Lower leg skin (tissue), 4 donors: ENCODE results near the gene ZGLP1. TPM values are rescaled to one million over a fixed set of nuclear protein-coding genes. Genes with fewer than 3 reads are reported as not detected.

Experiments
- DNase-seq, 2 donors: peaks; one replicate each; pipeline ENCODE4 v3.0.0-alpha.2; 2019; ENCODE audit warnings: low spot score in 2 of 2
- H3K4me3 ChIP-seq: fragments of 200-600 bp; sonication (generic); 2 replicates; pipeline ENCODE4 v1.5.1; 2017; ENCODE audit warnings: mild to moderate bottlenecking, low read depth; ENCODE audit not compliant: poor library complexity, severe bottlenecking
- CTCF ChIP-seq, 3 donors: fragments of 450-650 bp; IDR thresholded peaks; one replicate each; pipeline ENCODE4 v1.5.1; 2016; ENCODE audit warnings: antibody characterized with exemption in 3 of 3, mild to moderate bottlenecking in 3 of 3, moderate library complexity in 2 of 3
- POLR2A ChIP-seq, 2 donors: fragments of 450-650 bp; IDR thresholded peaks; one replicate each; pipeline ENCODE4 v1.6.1; 2016 to 2017; ENCODE audit warnings: antibody characterized with exemption in 2 of 2, mild to moderate bottlenecking in 1 of 2, moderate library complexity in 1 of 2
- WGBS, 2 donors: methylation state at CpG; one replicate each; pipeline ENCODE4 v1.1.5; 2018; 5-methylcytosine and 5-hydroxymethylcytosine counted together
- intact Hi-C: fragments of 100-400 bp; cut with DNase I; formaldehyde crosslinking; loops from one replicate; pipeline ENCODE4 v1.15.0; 2023; ENCODE audit warnings: low total_unique reads
- total RNA-seq, 4 donors: library from RNA; depleted of rRNA; stranded (reverse); fragments of >200 nt; gene quantifications; one replicate each; pipeline ENCODE4 v1.1.0, GENCODE V29; 2016

Gene ZGLP1
- total RNA-seq, 4 donors from 2014 or later: 2.2 to 3.8 (median 2.8) TPM; not detected in 1

GRCh38 chr19:10335352-10335985 lies 25.9 kb upstream of the ZGLP1 start:
- TF ChIP-seq CTCF (IDR thresholded peaks at IDR 0.05) (no peak), POLR2A (IDR thresholded peaks at IDR 0.05) (no peak)
- DNase-seq: no peak
- intact Hi-C loops: no loop called here
- no peak overlapping the region for H3K4me3 ChIP-seq
- 66 to 73% methylated on average over 14 to 18 of the region's 26 CpGs for WGBS, 2 donors

GRCh38 chr19:10334588-10335351 lies 25.2 kb upstream of the ZGLP1 start:
- H3K4me3 ChIP-seq: peak overlapping the region; percentile 21
- 11 to 28% methylated on average over 44 to 49 of the region's 59 CpGs for WGBS, 2 donors
- no peak for TF ChIP-seq POLR2A (IDR thresholded peaks at IDR 0.05)
- TF ChIP-seq CTCF (IDR thresholded peaks at IDR 0.05): no peak
- DNase-seq: peak; percentile 90 to 99
- intact Hi-C loops: loop anchor here (5.0 kb wide), 1 partner anchor 1887 kb away; no protein-coding TSS in a partner anchor

- intact Hi-C loops: loop anchor here (5.0 kb wide), 1 partner anchor 1887 kb away; no protein-coding TSS in a partner anchor
- H3K4me3 ChIP-seq: peak overlapping the region; percentile 21
- peak in 1 of 2 donors; percentile 22 for DNase-seq
- 13 to 15% methylated on average over 39 to 42 of the region's 44 CpGs for WGBS, 2 donors
- TF ChIP-seq POLR2A (IDR thresholded peaks at IDR 0.05) (no peak), CTCF (IDR thresholded peaks at IDR 0.05) (no peak)
These were observed 24.4 kb upstream of the ZGLP1 start for GRCh38 chr19:10333758-10334587.

- intact Hi-C loops: loop anchor here (5.0 kb wide), 1 partner anchor 1886 kb away; no protein-coding TSS in a partner anchor
- peak within 1 kb of the TSS; percentile 65 for H3K4me3 ChIP-seq
- 1% methylated on average over 30 to 74 of the region's 82 CpGs for WGBS, 2 donors
- peak; percentile 97 to 99 for DNase-seq
- TF ChIP-seq CTCF (IDR thresholded peaks at IDR 0.05) (no peak), POLR2A (IDR thresholded peaks at IDR 0.05) (no peak)
These were observed 23.5 kb upstream of the ZGLP1 start, which contains the start of gene RAVER1 for GRCh38 chr19:10332965-10333757. Gene RAVER1, minus strand, starts transcription at chr19:10333529. Its CDS starts 22 bp downstream, at chr19:10333507.
